PC-3 (cell line): ENCODE measurements around the gene FOXO4. TPM values are rescaled to one million over a fixed set of nuclear protein-coding genes. Genes with fewer than 3 reads are reported as not detected.

Experiments
- ATAC-seq: fragments of 200-7000 bp; cut with Tn5 transposase; 2 replicates; pipeline ENCODE4 v1.9.1; 2020; ENCODE audit warnings: mild to moderate bottlenecking, moderate library complexity
- BruUV-seq: library from RNA; stranded (reverse); fragments of 400-500 nt; replicated peaks from 2 replicates; lab custom pipeline; 2021; lab: Mats Ljungman, UMichigan
- CTCF ChIA-PET: fragments of 300-600 bp; sonication (Branson Sonifier 250); formaldehyde crosslinking; loops from one replicate; lab custom pipeline; 2022; ENCODE audit warnings: antibody characterized with exemption; lab: Charles Lee
- POLR2A ChIA-PET: fragments of 300-600 bp; sonication (Branson Sonifier 250); formaldehyde crosslinking; loops from one replicate; lab custom pipeline; 2022; ENCODE audit warnings: antibody characterized with exemption; ENCODE audit not compliant: unreplicated experiment; lab: Charles Lee
- DNase-seq: peaks from one replicate; pipeline ENCODE4 v3.0.0-alpha.2; 2015
- H2AFZ ChIP-seq: fragments of 300-600 bp; sonication (generic); 2 replicates; pipeline ENCODE4 v1.6.0; 2016; ENCODE audit warnings: antibody characterized with exemption, low read length
- H3F3A ChIP-seq: fragments of 300-600 bp; sonication (generic); one replicate; pipeline ENCODE4 v1.6.0; 2017; ENCODE audit warnings: antibody characterized with exemption, low read length, control low read depth, mild to moderate bottlenecking; ENCODE audit not compliant: unreplicated experiment
- H3K27ac ChIP-seq: fragments of 300-600 bp; sonication (generic); 2 replicates; pipeline ENCODE4 v1.5.1; 2016; ENCODE audit warnings: mild to moderate bottlenecking, low read length
- H3K27me3 ChIP-seq: fragments of 300-600 bp; sonication (generic); 2 replicates; pipeline ENCODE4 v1.6.1; 2016; ENCODE audit warnings: low read length, mixed read lengths
- H3K36me3 ChIP-seq: fragments of 300-600 bp; sonication (generic); 2 replicates; pipeline ENCODE4 v1.6.1; 2016; ENCODE audit warnings: low read depth, mixed run types, low read length, mixed read lengths
- H3K4me1 ChIP-seq: fragments of 300-600 bp; sonication (generic); 2 replicates; pipeline ENCODE4 v1.5.1; 2016; ENCODE audit warnings: low read length; ENCODE audit not compliant: insufficient read depth
- H3K4me2 ChIP-seq: fragments of 300-600 bp; sonication (generic); 2 replicates; pipeline ENCODE4 v1.6.0; 2016; ENCODE audit warnings: low read length
- H3K4me3 ChIP-seq: fragments of 300-600 bp; sonication (generic); 2 replicates; pipeline ENCODE4 v1.5.1; 2016; ENCODE audit warnings: mild to moderate bottlenecking, low read length, mixed read lengths
- H3K79me2 ChIP-seq: fragments of 300-600 bp; sonication (generic); 2 replicates; pipeline ENCODE4 v1.6.1; 2017; ENCODE audit warnings: low read length, mixed read lengths
- H3K9ac ChIP-seq: fragments of 300-600 bp; sonication (generic); 2 replicates; pipeline ENCODE4 v1.6.0; 2016; ENCODE audit warnings: mild to moderate bottlenecking, low read length
- H3K9me2 ChIP-seq: fragments of 300-600 bp; sonication (generic); replicated peaks from 2 replicates; pipeline ENCODE4 v1.6.1; 2016; ENCODE audit warnings: mixed run types, low read length, mixed read lengths
- H3K9me3 ChIP-seq: fragments of 300-600 bp; sonication (generic); 2 replicates; pipeline ENCODE4 v1.6.1; 2016; ENCODE audit warnings: low read length, mixed read lengths
- H4K20me1 ChIP-seq: fragments of 300-600 bp; sonication (generic); 2 replicates; pipeline ENCODE4 v1.6.1; 2016; ENCODE audit warnings: low read length, mixed read lengths
- CTCF ChIP-seq: fragments of 300-600 bp; sonication (generic); conservative IDR thresholded peaks from 2 replicates; pipeline ENCODE4 v1.5.1; 2017; ENCODE audit warnings: antibody characterized with exemption, low read depth, mild to moderate bottlenecking, low read length
- EZH2 ChIP-seq: fragments of 300-600 bp; sonication (generic); IDR thresholded peaks from one replicate; pipeline ENCODE4 v1.6.1; 2017; ENCODE audit warnings: antibody characterized with exemption, mild to moderate bottlenecking, low read length; ENCODE audit not compliant: unreplicated experiment
- EZH2phosphoT487 ChIP-seq: fragments of 300-600 bp; sonication (generic); IDR thresholded peaks from 2 replicates; pipeline ENCODE4 v1.6.1; 2018; ENCODE audit warnings: mild to moderate bottlenecking, antibody characterized with exemption, low read length, borderline replicate concordance
- intact Hi-C: fragments of 100-400 bp; cut with micrococcal nuclease; formaldehyde crosslinking; loops from 2 replicates; pipeline ENCODE4 v1.9.0; 2023
- total RNA-seq: library from RNA; depleted of rRNA; stranded (reverse); fragments of >200 nt; gene quantifications from 2 replicates; pipeline ENCODE4 v1.2.3, GENCODE V29; 2014

Gene FOXO4
- total RNA-seq, 1 experiment from 2014 or later: 5.1 TPM

- no TSS peak for BruUV-seq
These were observed 9.8 kb upstream of the FOXO4 start for GRCh38 chrX:71085900-71086299.

GRCh38 chrX:71091263-71091662 lies 4.4 kb upstream of the FOXO4 start:
- Histone ChIP-seq H3F3A (no peaks in the 10 kb centered on the region), H4K20me1 (no peaks in the 10 kb centered on the region), H3K4me2 (no peak overlapping the region), H3K27me3 (no peaks in the 10 kb centered on the region), H3K36me3 (no peaks in the 10 kb centered on the region), H3K9me3 (no peaks in the 10 kb centered on the region), H3K9ac (no peak overlapping the region), H3K27ac (no peak overlapping the region), H3K9me2 (no peaks in the 10 kb centered on the region), H3K4me3 (no peak overlapping the region), H2AFZ (no peak overlapping the region), H3K4me1 (peaks cover 5% of the 10 kb centered on the region), H3K79me2 (no peaks in the 10 kb centered on the region)
- ChIA-PET POLR2A (no interaction called here), CTCF (no interaction called here)
- intact Hi-C loops: no loop called here
- no TSS peak for BruUV-seq
- ATAC-seq (no peak), DNase-seq (no peak)
- TF ChIP-seq EZH2 (no peak), EZH2phosphoT487 (no peak), CTCF (no peak)

More at GRCh38 chrX:71085900-71086299, 9.8 kb upstream of the FOXO4 start:
- Histone ChIP-seq H3K27ac (no peak overlapping the region), H3K4me3 (no peak overlapping the region), H3K4me1 (peaks cover 14% of the 10 kb centered on the region), H3K9me3 (no peaks in the 10 kb centered on the region), H3K36me3 (no peaks in the 10 kb centered on the region), H3K79me2 (no peaks in the 10 kb centered on the region), H3K4me2 (no peak overlapping the region), H3K9ac (no peak overlapping the region), H2AFZ (no peak overlapping the region), H3K9me2 (no peaks in the 10 kb centered on the region), H3F3A (peaks cover 4% of the 10 kb centered on the region), H4K20me1 (no peaks in the 10 kb centered on the region), H3K27me3 (no peaks in the 10 kb centered on the region)
- POLR2A ChIA-PET: no interaction called here
- intact Hi-C loops: no loop called here
- DNase-seq (no peak), ATAC-seq (no peak)
- TF ChIP-seq EZH2: no peak
- no peak for TF ChIP-seq CTCF
- no peak for TF ChIP-seq EZH2phosphoT487
- CTCF ChIA-PET: no interaction called here

GRCh38 chrX:71095033-71095432 lies 618 bp upstream of the FOXO4 start:
- H3K4me3 ChIP-seq: peak overlapping the region; percentile 83
- no peaks in the 10 kb centered on the region for H3K27me3 ChIP-seq
- peaks cover 5% of the 10 kb centered on the region for H3K4me1 ChIP-seq
- H3K79me2 ChIP-seq: no peaks in the 10 kb centered on the region
- H3K36me3 ChIP-seq: no peaks in the 10 kb centered on the region
- H3K9ac ChIP-seq: peak overlapping the region; percentile 75
- peak overlapping the region; percentile 100 for H2AFZ ChIP-seq
- no peaks in the 10 kb centered on the region for H3K9me3 ChIP-seq
- BruUV-seq: TSS peak; percentile 94
- POLR2A ChIA-PET: no interaction called here
- ATAC-seq: no peak
- intact Hi-C loops: no loop called here
- CTCF ChIA-PET: no interaction called here
- TF ChIP-seq EZH2 (no peak), CTCF (no peak), EZH2phosphoT487 (no peak)
- H3K9me2 ChIP-seq: no peaks in the 10 kb centered on the region
- H4K20me1 ChIP-seq: no peaks in the 10 kb centered on the region
- H3F3A ChIP-seq: no peaks in the 10 kb centered on the region
- no peak overlapping the region for H3K27ac ChIP-seq
- DNase-seq: no peak
- H3K4me2 ChIP-seq: peak overlapping the region; percentile 100
